SK-N-SH (cell line): Measurements from ENCODE around the gene SETD3. TPM values are rescaled to one million over a fixed set of nuclear protein-coding genes. Genes with fewer than 3 reads are reported as not detected.

ENCODE experiments used
- CTCF ChIA-PET: fragments of 300-600, 350-600 bp; formaldehyde crosslinking; extraction: SDS; loops from one replicate; lab custom pipeline; 2021; lab: Yijun Ruan, JAX
- POLR2A ChIA-PET: fragments of 350-600 bp; sonication (Branson Sonifier 250); formaldehyde crosslinking; extraction: SDS; loops from one replicate; lab custom pipeline; 2020; ENCODE audit warnings: antibody characterized with exemption, inconsistent platforms; lab: Yijun Ruan, JAX
- DNase-seq: peaks from one replicate; pipeline ENCODE4 v3.0.0; 2012
- H2AFZ ChIP-seq: fragments of 200-600 bp; sonication (generic); 2 replicates; pipeline ENCODE4 v1.8.1; 2016; ENCODE audit warnings: antibody characterized with exemption, mild to moderate bottlenecking, low read depth
- H3F3A ChIP-seq: fragments of 200-600 bp; sonication (generic); replicated peaks from 2 replicates; pipeline ENCODE3; 2016; ENCODE audit warnings: antibody characterized with exemption, mild to moderate bottlenecking; ENCODE audit not compliant: insufficient read depth
- H3K27ac ChIP-seq, 2 experiments: fragments of 200-500 bp in 1 of 2; fragments of 200-600 bp in 1 of 2; sonication (Bioruptor generic) in 1 of 2; sonication (generic), shearing (Covaris generic) in 1 of 2; 2 replicates each; pipeline versions ENCODE4 v1.5.1 to v1.6.1; 2014 to 2016; ENCODE audit warnings: low read depth in 2 of 2, inconsistent platforms in 1 of 2, low read length in 1 of 2, mild to moderate bottlenecking in 1 of 2, mixed read lengths in 1 of 2
- H3K27me3 ChIP-seq: fragments of 200-600 bp; sonication (generic), shearing (Covaris generic); 2 replicates; pipeline ENCODE4 v1.6.1; 2016; ENCODE audit warnings: mixed run types; ENCODE audit not compliant: insufficient read depth
- H3K36me3 ChIP-seq, 2 experiments: fragments of 200-500 bp in 1 of 2; fragments of 200-600 bp in 1 of 2; sonication (Bioruptor generic) in 1 of 2; sonication (generic) in 1 of 2; replicated peaks in 1 of 2; 2 replicates each; pipeline versions ENCODE3 to v1.5.1; 2014 to 2016; ENCODE audit warnings: low read length in 1 of 2, mild to moderate bottlenecking in 1 of 2; ENCODE audit not compliant: insufficient read depth in 2 of 2, control insufficient read depth in 1 of 2
- H3K4me1 ChIP-seq, 2 experiments: fragments of 200-500 bp in 1 of 2; fragments of 200-600 bp in 1 of 2; sonication (Bioruptor generic) in 1 of 2; sonication (generic), shearing (Covaris generic) in 1 of 2; 2 replicates each; pipeline versions ENCODE4 v1.5.1 to v1.6.1; 2014 to 2016; ENCODE audit warnings: low read depth in 1 of 2, low read length in 1 of 2, mixed run types in 1 of 2; ENCODE audit not compliant: insufficient read depth in 2 of 2, control insufficient read depth in 1 of 2
- H3K4me2 ChIP-seq: fragments of 200-600 bp; sonication (generic), shearing (Covaris generic); 2 replicates; pipeline ENCODE4 v1.6.1; 2017; ENCODE audit warnings: mixed run types
- H3K4me3 ChIP-seq, 2 experiments: fragments of 200-500 bp in 1 of 2; fragments of 200-600 bp in 1 of 2; sonication (Bioruptor generic) in 1 of 2; sonication (generic), shearing (Covaris generic) in 1 of 2; 2 replicates each; pipeline versions ENCODE4 v1.5.1 to v1.8.1; 2014 to 2016; ENCODE audit warnings: low read depth in 2 of 2, inconsistent platforms in 1 of 2, low read length in 1 of 2, mild to moderate bottlenecking in 1 of 2, mixed read lengths in 1 of 2, moderate library complexity in 1 of 2
- H3K79me2 ChIP-seq: fragments of 200-600 bp; sonication (generic); 2 replicates; pipeline ENCODE4 v1.8.1; 2017; ENCODE audit warnings: mild to moderate bottlenecking; ENCODE audit not compliant: insufficient read depth
- H3K9ac ChIP-seq: fragments of 200-600 bp; sonication (generic); 2 replicates; pipeline ENCODE4 v1.6.1; 2017; ENCODE audit warnings: mixed run types
- H3K9me2 ChIP-seq: fragments of 200-600 bp; sonication (generic); 2 replicates; pipeline ENCODE4 v1.6.1; 2017; ENCODE audit warnings: mixed run types
- H3K9me3 ChIP-seq: fragments of 200-600 bp; sonication (generic); 2 replicates; pipeline ENCODE4 v1.6.1; 2017; ENCODE audit warnings: mixed run types, mild to moderate bottlenecking, moderate library complexity
- H4K20me1 ChIP-seq: fragments of 200-600 bp; sonication (generic); 2 replicates; pipeline ENCODE4 v1.6.1; 2017; ENCODE audit warnings: mild to moderate bottlenecking, mixed run types; ENCODE audit not compliant: insufficient read depth
- CHD2 ChIP-seq: fragments of 150-350 bp; IDR thresholded peaks from 2 replicates; pipeline ENCODE4 v1.6.1; 2018; ENCODE audit warnings: low read length; ENCODE audit not compliant: partially characterized antibody
- EP300 ChIP-seq, 2 experiments: IDR thresholded peaks; 2 replicates each; pipeline versions ENCODE4 v1.4.0 to v1.6.1; 2012; ENCODE audit warnings: borderline replicate concordance in 1 of 2, low read depth in 1 of 2, low read length in 1 of 2
- FOSL2 ChIP-seq: IDR thresholded peaks from 2 replicates; pipeline ENCODE4 v1.4.0; 2012; ENCODE audit warnings: low read depth, mild to moderate bottlenecking, moderate library complexity, borderline replicate concordance
- FOXJ3 ChIP-seq: sonication (generic); formaldehyde crosslinking; IDR thresholded peaks from 2 replicates; pipeline ENCODE4 v1.5.1; 2020; ENCODE audit warnings: mild to moderate bottlenecking, missing genetic modification reagents
- GABPA ChIP-seq: IDR thresholded peaks from 2 replicates; pipeline ENCODE4 v1.4.0; 2012; ENCODE audit warnings: low read depth, mild to moderate bottlenecking
- GATA2 ChIP-seq: sonication (generic); formaldehyde crosslinking; IDR thresholded peaks from 2 replicates; pipeline ENCODE4 v1.5.0; 2020; ENCODE audit warnings: mild to moderate bottlenecking, missing genetic modification reagents
- MEF2A ChIP-seq: IDR thresholded peaks from 2 replicates; pipeline ENCODE4 v1.4.0; 2012; ENCODE audit warnings: low read depth, borderline replicate concordance
- MXI1 ChIP-seq: IDR thresholded peaks from 2 replicates; pipeline ENCODE4 v1.6.1; 2012; ENCODE audit warnings: mild to moderate bottlenecking, low read depth, low read length, improper control_type of control experiment
- NFIC ChIP-seq: IDR thresholded peaks from 2 replicates; pipeline ENCODE4 v1.4.0; 2012; ENCODE audit warnings: borderline replicate concordance
- NRF1 ChIP-seq: IDR thresholded peaks from 2 replicates; pipeline ENCODE4 v1.6.1; 2012; ENCODE audit warnings: low read depth, mild to moderate bottlenecking, low read length
- POLR2AphosphoS5 ChIP-seq: IDR thresholded peaks from 2 replicates; pipeline ENCODE4 v1.6.1; 2012; ENCODE audit warnings: low read depth, low read length
- RCOR1 ChIP-seq: fragments of 150-350 bp; IDR thresholded peaks from 2 replicates; pipeline ENCODE4 v1.6.1; 2017; ENCODE audit warnings: antibody characterized with exemption, low read length
- REST ChIP-seq: IDR thresholded peaks from 2 replicates; pipeline ENCODE4 v1.6.1; 2012; ENCODE audit warnings: mild to moderate bottlenecking, low read depth, low read length, moderate library complexity
- RFX5 ChIP-seq: IDR thresholded peaks from 2 replicates; pipeline ENCODE4 v1.6.1; 2012; ENCODE audit warnings: mild to moderate bottlenecking, improper control_type of control experiment, low read length
- RXRA ChIP-seq: IDR thresholded peaks from 2 replicates; pipeline ENCODE4 v1.4.0; 2012; ENCODE audit warnings: low read depth, mild to moderate bottlenecking, borderline replicate concordance
- USF2 ChIP-seq: fragments of 150-350 bp; IDR thresholded peaks from 2 replicates; pipeline ENCODE4 v1.6.1; 2017; ENCODE audit warnings: antibody characterized with exemption, low read length, low read depth, borderline replicate concordance
- WGBS: methylation state at CpG from one replicate; pipeline ENCODE4 v1.1.6; 2017; ENCODE audit warnings: low lambda C conversion rate; 5-methylcytosine and 5-hydroxymethylcytosine counted together
- polyA plus RNA-seq, 3 experiments: library from polyadenylated mRNA; depleted of rRNA; stranded (reverse); fragments of >200 nt; gene quantifications; 2 replicates each; pipeline ENCODE4 v1.2.3, GENCODE V29; 2012
- TF ChIP-seq, protein P1 (sequence below): IDR thresholded peaks from 2 replicates; pipeline ENCODE4; 2012
- TF ChIP-seq, protein P2 (sequence below): fragments of 200-600 bp; sonication (generic); IDR thresholded peaks from 2 replicates; pipeline ENCODE4 v1.6.1; 2017; ENCODE audit warnings: antibody characterized with exemption, mild to moderate bottlenecking, moderate library complexity

SETD3 gene
- polyA plus RNA-seq, 1 of the 3 experiments (the other 2 are of a cell fraction) = 19.1 TPM

GRCh38 chr14:99408286-99408970 lies 72.2 kb downstream of the SETD3 start (continued):
- TF ChIP-seq FOXJ3 (CRISPR knock-in tag) = no peak
- no peak for TF ChIP-seq CHD2
- TF ChIP-seq POLR2AphosphoS5 = no peak

- CTCF ChIA-PET = interaction anchor here (1.8 to 2.0 kb wide), 2 partner anchors 9 to 14 kb away, joined by 10 to 12 read pairs; no protein-coding TSS in a partner anchor
- no peak for TF ChIP-seq RFX5
- no peak for TF ChIP-seq MEF2A
- no peak for TF ChIP-seq EP300 (IDR thresholded peaks at IDR 0.05; ENCODE audit: borderline replicate concordance in 1 of 2, low read depth in 1 of 2, low read length in 1 of 2)
- TF ChIP-seq NRF1 = no peak
- TF ChIP-seq GABPA = no peak
- no peak for TF ChIP-seq RCOR1
- no peak for TF ChIP-seq CHD2
- TF ChIP-seq, all 33 proteins: peak for 0
- WGBS = 91% methylated on average over 11 of the region's 11 CpGs
These were observed 73.2 kb downstream of the SETD3 start for GRCh38 chr14:99407416-99407815.

DNA sequence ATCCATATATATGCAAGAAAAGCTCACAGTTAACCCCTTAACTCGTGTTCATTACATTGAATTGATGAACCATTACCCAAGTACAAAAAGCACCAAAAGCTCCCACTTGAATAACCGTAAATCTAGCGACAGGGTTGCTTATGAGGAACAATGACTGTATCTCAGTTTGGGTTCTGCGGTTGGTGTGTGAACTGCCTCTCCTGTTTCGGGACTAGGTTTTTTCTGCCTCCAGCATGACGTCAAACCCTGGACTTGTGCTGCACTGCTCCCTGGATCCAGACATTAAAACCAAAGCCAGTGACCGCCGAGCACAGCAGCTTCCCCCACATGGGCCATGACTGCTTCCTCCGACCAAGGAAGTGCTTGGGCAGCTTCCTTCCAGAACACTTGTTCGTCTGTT lies 77.7 kb downstream of the SETD3 start:
- H3K27ac ChIP-seq = no peak overlapping the region
- CTCF ChIA-PET = interaction anchor here (0.8 to 4.1 kb wide), 3 partner anchors 10 to 14 kb away, joined by 4 to 36 read pairs (median 7); no protein-coding TSS in a partner anchor
- no peaks in the 10 kb centered on the region for H3F3A ChIP-seq
- 87% methylated on average over 9 of the region's 10 CpGs for WGBS
- no peaks in the 10 kb centered on the region for H3K4me1 ChIP-seq
- H3K9me3 ChIP-seq = no peaks in the 10 kb centered on the region
- no peaks in the 10 kb centered on the region for H3K79me2 ChIP-seq
- no peak for DNase-seq
- no peaks in the 10 kb centered on the region for H3K27me3 ChIP-seq
- H3K36me3 ChIP-seq = peaks cover 36 to 59% of the 10 kb centered on the region in 2 experiments
- no peak overlapping the region for H3K4me3 ChIP-seq
- H3K9me2 ChIP-seq = no peaks in the 10 kb centered on the region
- H4K20me1 ChIP-seq = no peaks in the 10 kb centered on the region
- no peak overlapping the region for H3K9ac ChIP-seq
- H3K4me2 ChIP-seq = no peak overlapping the region
- POLR2A ChIA-PET = no interaction called here
- no peak overlapping the region for H2AFZ ChIP-seq
- no peak for TF ChIP-seq FOXJ3 (CRISPR knock-in tag)
- TF ChIP-seq GATA2 = no peak
- no peak for TF ChIP-seq REST
- TF ChIP-seq, protein P1, sequence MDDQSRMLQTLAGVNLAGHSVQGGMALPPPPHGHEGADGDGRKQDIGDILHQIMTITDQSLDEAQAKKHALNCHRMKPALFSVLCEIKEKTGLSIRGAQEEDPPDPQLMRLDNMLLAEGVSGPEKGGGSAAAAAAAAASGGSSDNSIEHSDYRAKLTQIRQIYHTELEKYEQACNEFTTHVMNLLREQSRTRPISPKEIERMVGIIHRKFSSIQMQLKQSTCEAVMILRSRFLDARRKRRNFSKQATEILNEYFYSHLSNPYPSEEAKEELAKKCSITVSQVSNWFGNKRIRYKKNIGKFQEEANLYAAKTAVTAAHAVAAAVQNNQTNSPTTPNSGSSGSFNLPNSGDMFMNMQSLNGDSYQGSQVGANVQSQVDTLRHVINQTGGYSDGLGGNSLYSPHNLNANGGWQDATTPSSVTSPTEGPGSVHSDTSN = no peak
- no peak for TF ChIP-seq MXI1
- TF ChIP-seq, protein P2, sequence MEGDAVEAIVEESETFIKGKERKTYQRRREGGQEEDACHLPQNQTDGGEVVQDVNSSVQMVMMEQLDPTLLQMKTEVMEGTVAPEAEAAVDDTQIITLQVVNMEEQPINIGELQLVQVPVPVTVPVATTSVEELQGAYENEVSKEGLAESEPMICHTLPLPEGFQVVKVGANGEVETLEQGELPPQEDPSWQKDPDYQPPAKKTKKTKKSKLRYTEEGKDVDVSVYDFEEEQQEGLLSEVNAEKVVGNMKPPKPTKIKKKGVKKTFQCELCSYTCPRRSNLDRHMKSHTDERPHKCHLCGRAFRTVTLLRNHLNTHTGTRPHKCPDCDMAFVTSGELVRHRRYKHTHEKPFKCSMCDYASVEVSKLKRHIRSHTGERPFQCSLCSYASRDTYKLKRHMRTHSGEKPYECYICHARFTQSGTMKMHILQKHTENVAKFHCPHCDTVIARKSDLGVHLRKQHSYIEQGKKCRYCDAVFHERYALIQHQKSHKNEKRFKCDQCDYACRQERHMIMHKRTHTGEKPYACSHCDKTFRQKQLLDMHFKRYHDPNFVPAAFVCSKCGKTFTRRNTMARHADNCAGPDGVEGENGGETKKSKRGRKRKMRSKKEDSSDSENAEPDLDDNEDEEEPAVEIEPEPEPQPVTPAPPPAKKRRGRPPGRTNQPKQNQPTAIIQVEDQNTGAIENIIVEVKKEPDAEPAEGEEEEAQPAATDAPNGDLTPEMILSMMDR = no peak
- TF ChIP-seq NFIC = no peak
- TF ChIP-seq EP300 (IDR thresholded peaks at IDR 0.05; ENCODE audit: borderline replicate concordance in 1 of 2, low read depth in 1 of 2, low read length in 1 of 2) = no peak
- no peak for TF ChIP-seq FOSL2
- no peak for TF ChIP-seq RXRA
- TF ChIP-seq USF2 = no peak

More at GRCh38 chr14:99407416-99407815, 73.2 kb downstream of the SETD3 start:
- Histone ChIP-seq H3K27me3 (no peaks in the 10 kb centered on the region), H2AFZ (no peak overlapping the region), H3K79me2 (no peaks in the 10 kb centered on the region), H3K36me3 (peaks cover 24 to 52% of the 10 kb centered on the region in 2 experiments), H3F3A (no peaks in the 10 kb centered on the region), H3K4me1 (no peaks in the 10 kb centered on the region; a peak in 1 of 4 replicates), H3K9ac (no peak overlapping the region), H3K4me3 (no peak overlapping the region), H3K9me3 (no peaks in the 10 kb centered on the region), H3K9me2 (no peaks in the 10 kb centered on the region), H3K4me2 (no peak overlapping the region), H3K27ac (no peak overlapping the region), H4K20me1 (no peaks in the 10 kb centered on the region)
- POLR2A ChIA-PET = no interaction called here
- DNase-seq = no peak
